LNCAP (cell line): ENCODE results near the gene EMILIN1.

ENCODE experiments used
- TF ChIP-seq, protein P1 (sequence below): fragments of 450-650 bp; IDR thresholded peaks from 2 replicates; pipeline ENCODE4 v1.5.1; 2017; ENCODE audit warnings: mild to moderate bottlenecking

Gene EMILIN1

DNA sequence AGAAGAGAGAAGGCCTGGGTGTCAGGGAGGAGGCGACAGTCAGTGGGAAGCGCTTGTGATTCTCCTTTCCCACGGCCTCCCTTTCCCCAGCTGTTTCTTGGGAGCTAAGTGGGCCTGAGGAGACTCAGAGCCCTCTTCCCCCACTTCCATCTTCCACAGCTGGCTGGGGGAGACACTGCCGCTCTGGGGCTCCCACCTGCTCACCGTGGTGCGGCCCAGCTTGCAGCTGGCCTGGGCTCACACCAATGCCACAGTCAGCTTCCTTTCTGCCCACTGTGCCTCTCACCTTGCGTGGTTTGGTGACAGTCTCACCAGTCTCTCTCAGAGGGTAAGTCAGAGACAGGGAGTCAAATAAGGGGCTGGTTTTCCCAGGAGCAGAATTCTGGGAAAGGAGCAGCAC lies 38.5 kb upstream of the EMILIN1 start:
- TF ChIP-seq, protein P1, sequence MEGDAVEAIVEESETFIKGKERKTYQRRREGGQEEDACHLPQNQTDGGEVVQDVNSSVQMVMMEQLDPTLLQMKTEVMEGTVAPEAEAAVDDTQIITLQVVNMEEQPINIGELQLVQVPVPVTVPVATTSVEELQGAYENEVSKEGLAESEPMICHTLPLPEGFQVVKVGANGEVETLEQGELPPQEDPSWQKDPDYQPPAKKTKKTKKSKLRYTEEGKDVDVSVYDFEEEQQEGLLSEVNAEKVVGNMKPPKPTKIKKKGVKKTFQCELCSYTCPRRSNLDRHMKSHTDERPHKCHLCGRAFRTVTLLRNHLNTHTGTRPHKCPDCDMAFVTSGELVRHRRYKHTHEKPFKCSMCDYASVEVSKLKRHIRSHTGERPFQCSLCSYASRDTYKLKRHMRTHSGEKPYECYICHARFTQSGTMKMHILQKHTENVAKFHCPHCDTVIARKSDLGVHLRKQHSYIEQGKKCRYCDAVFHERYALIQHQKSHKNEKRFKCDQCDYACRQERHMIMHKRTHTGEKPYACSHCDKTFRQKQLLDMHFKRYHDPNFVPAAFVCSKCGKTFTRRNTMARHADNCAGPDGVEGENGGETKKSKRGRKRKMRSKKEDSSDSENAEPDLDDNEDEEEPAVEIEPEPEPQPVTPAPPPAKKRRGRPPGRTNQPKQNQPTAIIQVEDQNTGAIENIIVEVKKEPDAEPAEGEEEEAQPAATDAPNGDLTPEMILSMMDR = no peak

DNA sequence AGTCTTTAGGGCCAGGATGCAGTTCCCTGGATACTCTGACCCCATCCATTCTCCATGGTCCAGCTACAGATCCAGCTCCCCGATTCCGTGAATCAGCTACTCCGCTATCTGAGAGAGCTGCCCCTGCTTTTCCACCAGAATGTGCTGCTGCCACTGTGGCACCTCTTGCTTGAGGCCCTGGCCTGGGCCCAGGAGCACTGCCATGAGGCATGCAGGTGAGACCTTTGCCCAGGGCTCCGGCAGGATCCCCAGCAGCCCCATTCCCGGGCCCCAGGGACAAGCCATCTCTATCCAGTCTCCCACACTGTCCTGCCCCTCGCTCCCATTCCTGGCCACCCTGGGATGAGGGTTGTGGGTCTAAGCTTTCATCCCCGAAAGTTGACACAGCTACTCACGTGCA lies 38.1 kb upstream of the EMILIN1 start:
- TF ChIP-seq, protein P1 = no peak

DNA sequence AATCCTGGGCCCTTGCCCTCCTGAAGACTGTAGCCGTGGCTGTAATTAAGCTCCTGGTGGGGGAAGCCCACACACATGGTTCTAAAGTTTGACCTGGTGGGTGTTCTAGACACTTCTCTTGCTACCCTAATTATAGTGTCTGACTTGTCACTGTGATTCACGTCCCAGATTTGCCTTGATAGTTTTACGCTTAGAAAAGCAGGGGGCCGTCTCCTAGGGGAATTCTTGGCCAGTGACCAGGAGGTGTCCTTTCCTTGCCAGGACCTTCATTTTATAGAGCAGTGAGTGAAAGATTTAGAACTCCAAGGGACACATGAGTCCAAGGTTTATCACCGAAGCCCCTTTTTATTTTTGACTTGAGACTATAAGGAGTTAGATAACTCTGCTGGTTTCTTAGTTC lies 36.7 kb upstream of the EMILIN1 start:
- TF ChIP-seq, protein P1 = no peak

DNA sequence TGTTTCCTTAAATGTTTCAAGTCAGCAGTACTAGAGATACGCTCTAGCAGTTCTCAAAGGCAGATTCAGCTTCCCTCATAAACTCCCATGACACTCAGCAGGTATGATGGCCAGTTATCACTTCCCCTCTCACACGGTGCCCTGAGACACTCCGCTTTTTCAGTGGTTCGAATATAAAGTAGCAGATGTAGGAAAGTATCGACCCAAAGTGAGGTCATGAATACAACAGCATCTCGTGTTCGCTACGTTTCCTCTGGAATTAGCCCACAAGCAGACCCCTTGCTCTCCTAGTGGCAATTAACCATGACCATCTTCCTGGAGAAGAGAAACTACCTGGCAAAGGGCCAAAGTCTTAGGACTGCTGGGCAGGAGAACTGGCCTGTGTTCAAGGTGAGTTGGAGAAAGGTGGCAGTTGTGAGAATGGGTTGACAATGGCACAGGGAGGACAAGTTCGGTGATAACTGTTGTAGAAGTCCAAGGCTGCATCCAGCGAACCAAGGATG lies 36.2 kb upstream of the EMILIN1 start:
- TF ChIP-seq, protein P1 = no peak

DNA sequence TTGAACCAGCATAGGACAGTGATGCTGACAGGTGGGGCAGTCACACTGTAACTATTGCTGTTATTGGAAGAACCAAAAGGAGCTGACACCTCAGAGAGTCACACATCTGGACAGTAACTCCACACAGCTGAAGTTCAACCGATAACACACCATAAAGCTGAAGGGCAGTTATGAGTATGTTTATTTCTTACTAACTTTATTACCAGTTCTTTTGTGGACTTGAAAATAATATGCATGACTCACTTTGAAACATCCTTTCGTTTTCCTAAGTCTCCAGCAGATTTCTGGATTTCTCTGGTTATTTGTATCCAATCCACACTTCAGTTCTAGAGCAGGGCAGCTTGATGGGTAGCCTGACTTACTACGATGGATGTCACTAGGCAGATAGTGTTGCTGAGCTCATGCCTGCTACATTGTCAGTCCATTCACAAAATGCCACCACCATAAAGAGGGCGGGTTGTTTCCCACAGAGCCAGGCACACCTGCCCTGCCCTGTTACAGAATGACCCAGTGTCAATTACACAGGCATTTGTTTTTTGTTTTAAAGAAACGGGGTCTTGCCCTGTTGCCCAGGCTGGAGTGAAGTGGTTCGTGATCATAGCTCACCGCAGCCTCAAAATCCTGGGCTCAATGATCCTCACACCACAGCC lies 35.3 kb upstream of the EMILIN1 start:
- TF ChIP-seq, protein P1 = no peak

DNA sequence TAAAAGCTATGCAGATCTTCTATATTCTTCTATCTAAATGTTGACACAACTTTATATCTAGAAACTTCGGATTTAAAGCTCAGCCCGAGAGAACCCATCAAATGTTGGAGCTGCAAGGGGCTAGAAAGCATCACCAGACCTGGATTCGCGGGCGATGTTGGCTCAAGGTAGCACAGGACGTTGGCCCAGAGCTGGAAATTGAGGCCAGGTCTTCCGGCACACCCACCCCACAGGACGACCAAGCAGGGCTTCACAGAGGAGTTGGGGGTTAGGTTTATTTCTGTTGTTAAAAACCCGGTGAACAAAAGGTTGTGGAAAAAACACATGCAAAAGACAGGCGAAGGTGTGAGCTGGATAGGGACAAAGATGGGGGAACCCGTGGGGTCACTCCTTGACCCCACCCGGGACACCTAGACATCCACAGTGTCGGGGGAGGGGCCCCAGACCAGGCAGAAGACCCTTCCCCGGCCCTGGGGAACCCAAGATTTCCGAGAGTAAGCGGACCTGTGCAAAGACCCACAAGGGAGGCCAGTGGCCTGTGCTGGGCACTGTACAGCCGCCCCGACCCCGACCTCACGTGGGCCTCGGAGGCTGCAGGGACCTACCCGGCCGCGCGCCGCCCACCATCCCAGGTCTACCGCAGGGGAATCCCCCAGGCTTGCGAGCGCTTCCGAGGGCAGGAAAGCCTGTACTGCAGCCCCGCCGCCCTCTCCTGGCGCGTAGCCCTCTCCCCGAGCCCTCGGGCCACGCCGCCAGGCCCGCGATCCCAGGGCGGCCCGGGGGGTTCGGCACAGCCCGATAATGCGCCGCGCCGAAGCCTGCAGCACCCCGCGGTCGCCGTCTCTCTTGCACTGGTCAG lies 28.8 kb upstream of the EMILIN1 start:
- TF ChIP-seq, protein P1 = no peak

DNA sequence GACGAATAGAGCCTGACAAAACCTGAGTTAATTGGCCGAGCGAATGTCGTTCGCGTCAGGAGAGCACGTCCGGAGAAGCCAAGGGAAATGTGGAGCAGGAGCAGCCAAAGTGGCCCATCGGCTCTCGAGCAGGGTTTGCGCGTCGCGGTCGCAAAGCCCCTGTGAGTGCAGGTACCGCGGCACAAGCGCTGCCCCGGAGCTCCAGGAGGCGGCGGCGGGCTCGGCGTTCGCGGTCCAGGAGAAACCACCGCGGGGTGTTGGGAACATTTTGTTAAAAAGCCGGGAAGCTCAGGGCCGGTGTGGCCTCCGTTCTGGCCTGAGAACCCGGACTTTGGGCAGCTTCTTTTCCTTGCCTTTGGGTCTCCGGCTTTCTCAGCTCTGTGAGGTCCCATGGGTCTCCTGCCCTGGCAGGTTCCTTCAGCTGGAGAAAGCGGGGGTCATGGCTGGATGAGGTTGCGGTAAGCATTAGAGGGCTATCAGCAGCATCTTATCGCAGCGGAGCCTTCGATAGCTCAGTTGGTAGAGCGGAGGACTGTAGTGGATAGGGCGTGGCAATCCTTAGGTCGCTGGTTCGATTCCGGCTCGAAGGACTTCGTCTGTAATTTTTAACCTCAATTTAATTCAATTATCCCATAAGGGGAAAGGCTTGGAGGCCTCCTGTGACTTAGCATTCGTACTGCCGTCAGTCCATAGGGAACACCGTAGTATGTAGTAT lies 28.0 kb upstream of the EMILIN1 start:
- TF ChIP-seq, protein P1 = no peak
